HUES6 (cell line): ENCODE data around the gene TRDMT1.

Experiments
- H3K27ac ChIP-seq: 2 replicates; pipeline ENCODE4 v1.7.0; 2013; ENCODE audit warnings: low read depth, mild to moderate bottlenecking, low read length, inconsistent platforms
- H3K27me3 ChIP-seq: 2 replicates; pipeline ENCODE4 v1.6.1; 2013; ENCODE audit warnings: low read length; ENCODE audit not compliant: control insufficient read depth, insufficient read depth
- H3K36me3 ChIP-seq: 2 replicates; pipeline ENCODE4 v1.6.1; 2013; ENCODE audit warnings: low read length; ENCODE audit not compliant: control insufficient read depth, insufficient read depth
- H3K4me1 ChIP-seq: 2 replicates; pipeline ENCODE4 v1.6.1; 2013; ENCODE audit warnings: low read length; ENCODE audit not compliant: control insufficient read depth, insufficient read depth
- H3K4me3 ChIP-seq: 2 replicates; pipeline ENCODE4 v1.5.1; 2013; ENCODE audit warnings: low read depth, low read length
- H3K9ac ChIP-seq: one replicate; pipeline ENCODE4 v1.6.1; 2013; ENCODE audit warnings: mild to moderate bottlenecking, low read length
- H3K9me3 ChIP-seq: 2 replicates; pipeline ENCODE4 v1.6.1; 2013; ENCODE audit warnings: low read depth, low read length; ENCODE audit not compliant: control insufficient read depth, insufficient read depth

TRDMT1 gene

GRCh38 chr10:17098012-17098411, 103.5 kb downstream of the TRDMT1 start:
- Histone ChIP-seq H3K27ac (no peak overlapping the region), H3K4me3 (no peak overlapping the region), H3K36me3 (no peaks in the 10 kb centered on the region), H3K9me3 (peaks cover 4% of the 10 kb centered on the region; the same call in 1 of the 2 replicates), H3K9ac (no peak overlapping the region), H3K27me3 (no peaks in the 10 kb centered on the region), H3K4me1 (no peaks in the 10 kb centered on the region)
